Fibroblast of lung (primary cell): ENCODE measurements around the gene MEF2A. TPM values are rescaled to one million over a fixed set of nuclear protein-coding genes. Genes with fewer than 3 reads are reported as not detected.

Source experiments
- DNase-seq, 2 donors: peaks; one replicate each; pipeline versions ENCODE4 v3.0.0 to v3.0.0-alpha.2; 2010; ENCODE audit warnings: low read depth in 2 of 2
- H2AFZ ChIP-seq: 2 replicates; pipeline ENCODE4 v1.5.1; 2012; ENCODE audit warnings: low read length, control low read depth, inconsistent platforms
- H3K27ac ChIP-seq: 2 replicates; pipeline ENCODE4 v1.5.1; 2011; ENCODE audit warnings: low read length, control low read depth; ENCODE audit not compliant: insufficient read depth
- H3K27me3 ChIP-seq: 2 replicates; pipeline ENCODE4 v1.5.1; 2011; ENCODE audit warnings: mild to moderate bottlenecking, low read length; ENCODE audit not compliant: control insufficient read depth, insufficient read depth
- H3K36me3 ChIP-seq: 2 replicates; pipeline ENCODE4 v1.5.1; 2011; ENCODE audit warnings: low read length; ENCODE audit not compliant: control insufficient read depth, insufficient read depth
- H3K4me1 ChIP-seq: 2 replicates; pipeline ENCODE4 v1.5.1; 2011; ENCODE audit warnings: low read length; ENCODE audit not compliant: control insufficient read depth, insufficient read depth; ENCODE audit errors: extremely low read depth
- H3K4me2 ChIP-seq: 2 replicates; pipeline ENCODE4 v1.5.1; 2011; ENCODE audit warnings: low read length, control low read depth; ENCODE audit not compliant: insufficient read depth; ENCODE audit errors: extremely low read depth
- H3K4me3 ChIP-seq, 4 experiments: fragments of 200-600 bp in 1 of 4; sonication (generic) in 1 of 4; replicated peaks in 1 of 4; 2 replicates each; pipeline ENCODE4 v1.5.1; 2011 to 2016; ENCODE audit warnings: low read length in 4 of 4, low read depth in 3 of 4, mild to moderate bottlenecking in 3 of 4, control low read depth in 2 of 4, inconsistent platforms in 1 of 4, mixed read lengths in 1 of 4; ENCODE audit not compliant: insufficient read depth in 1 of 4; ENCODE audit errors: control extremely low read depth in 1 of 4
- H3K79me2 ChIP-seq: 2 replicates; pipeline ENCODE4 v1.5.1; 2012; ENCODE audit warnings: mild to moderate bottlenecking, low read length, inconsistent platforms; ENCODE audit not compliant: control insufficient read depth, insufficient read depth
- H3K9ac ChIP-seq: 2 replicates; pipeline ENCODE4 v1.5.1; 2011; ENCODE audit warnings: mild to moderate bottlenecking, low read length, control low read depth; ENCODE audit not compliant: insufficient read depth
- H3K9me3 ChIP-seq: 2 replicates; pipeline ENCODE4 v1.5.1; 2012; ENCODE audit warnings: low read depth, low read length; ENCODE audit not compliant: control insufficient read depth, insufficient read depth
- H4K20me1 ChIP-seq: 2 replicates; pipeline ENCODE4 v1.5.1; 2011; ENCODE audit warnings: low read length; ENCODE audit not compliant: control insufficient read depth, insufficient read depth; ENCODE audit errors: extremely low read depth
- EZH2 ChIP-seq: IDR thresholded peaks from 2 replicates; pipeline ENCODE4 v1.5.1; 2012; ENCODE audit warnings: low read length, control low read depth, mild to moderate bottlenecking; ENCODE audit errors: missing control alignments
- polyA plus RNA-seq, 2 donors: library from polyadenylated mRNA; depleted of rRNA in 1 of 2; stranded (reverse) in 1 of 2; unstranded in 1 of 2; fragments of >200 nt; gene quantifications; 2 replicates each; pipeline ENCODE4 v1.2.1, GENCODE V29; 2011 to 2012; ENCODE audit warnings: missing spikeins in 1 of 2
- total RNA-seq: library from RNA; depleted of rRNA; stranded (reverse); fragments of >200 nt; gene quantifications from 2 replicates; pipeline ENCODE4 v1.2.1, GENCODE V29; 2014
- TF ChIP-seq, protein P1 (sequence below), 2 donors: IDR thresholded peaks in 1 of 2; conservative IDR thresholded peaks in 1 of 2; 1 replicate in 1 of 2; 2 replicates in 1 of 2; pipeline ENCODE4 v1.5.1; 2011 to 2012; ENCODE audit warnings: low read length in 2 of 2, control low read depth in 1 of 2, inconsistent platforms in 1 of 2, low read depth in 1 of 2, mild to moderate bottlenecking in 1 of 2

Gene MEF2A
- total and polyA plus RNA-seq, 2 donors (not counting 1 experiment from before 2014, with no cell fraction given): 24.6 to 40.4 TPM

DNA sequence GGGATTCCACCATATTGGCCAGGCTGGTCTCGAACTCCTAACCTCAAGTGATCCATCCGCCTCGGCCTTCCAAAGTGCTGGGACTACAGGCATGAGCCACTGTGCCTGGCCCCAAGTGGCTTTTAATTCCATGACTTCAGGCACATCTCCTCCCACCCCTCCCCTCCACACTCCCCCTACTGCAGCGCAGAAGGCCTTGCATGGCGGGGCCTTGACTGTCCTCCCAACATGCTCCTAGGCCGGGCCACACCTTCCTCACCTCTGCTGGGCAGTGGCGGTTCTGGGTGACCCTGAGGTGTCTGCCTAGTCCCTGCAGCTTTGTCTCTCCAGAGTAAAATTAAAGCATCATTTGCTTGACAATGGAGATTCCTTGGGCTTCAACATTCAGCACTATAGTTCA lies 160.5 kb downstream of the MEF2A start:
- H3K9me3 ChIP-seq: no peaks in the 10 kb centered on the region
- TF ChIP-seq, protein P1, sequence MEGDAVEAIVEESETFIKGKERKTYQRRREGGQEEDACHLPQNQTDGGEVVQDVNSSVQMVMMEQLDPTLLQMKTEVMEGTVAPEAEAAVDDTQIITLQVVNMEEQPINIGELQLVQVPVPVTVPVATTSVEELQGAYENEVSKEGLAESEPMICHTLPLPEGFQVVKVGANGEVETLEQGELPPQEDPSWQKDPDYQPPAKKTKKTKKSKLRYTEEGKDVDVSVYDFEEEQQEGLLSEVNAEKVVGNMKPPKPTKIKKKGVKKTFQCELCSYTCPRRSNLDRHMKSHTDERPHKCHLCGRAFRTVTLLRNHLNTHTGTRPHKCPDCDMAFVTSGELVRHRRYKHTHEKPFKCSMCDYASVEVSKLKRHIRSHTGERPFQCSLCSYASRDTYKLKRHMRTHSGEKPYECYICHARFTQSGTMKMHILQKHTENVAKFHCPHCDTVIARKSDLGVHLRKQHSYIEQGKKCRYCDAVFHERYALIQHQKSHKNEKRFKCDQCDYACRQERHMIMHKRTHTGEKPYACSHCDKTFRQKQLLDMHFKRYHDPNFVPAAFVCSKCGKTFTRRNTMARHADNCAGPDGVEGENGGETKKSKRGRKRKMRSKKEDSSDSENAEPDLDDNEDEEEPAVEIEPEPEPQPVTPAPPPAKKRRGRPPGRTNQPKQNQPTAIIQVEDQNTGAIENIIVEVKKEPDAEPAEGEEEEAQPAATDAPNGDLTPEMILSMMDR (conservative IDR thresholded peaks at IDR 0.05 in 1 of 2, IDR thresholded peaks at IDR 0.05 in 1 of 2; ENCODE audit: low read depth in 1 of 2, low read length in 2 of 2): no peak
- no peak for TF ChIP-seq EZH2
- no peak for DNase-seq
- no peaks in the 10 kb centered on the region for H3K4me1 ChIP-seq
- H3K36me3 ChIP-seq: no peaks in the 10 kb centered on the region
- H3K79me2 ChIP-seq: no peaks in the 10 kb centered on the region
- no peak overlapping the region for H3K27ac ChIP-seq
- H3K4me3 ChIP-seq: no peak overlapping the region
- H3K9ac ChIP-seq: no peak overlapping the region
- no peak overlapping the region for H2AFZ ChIP-seq
- no peak overlapping the region for H3K4me2 ChIP-seq
- no peaks in the 10 kb centered on the region for H3K27me3 ChIP-seq
- H4K20me1 ChIP-seq: no peaks in the 10 kb centered on the region

DNA sequence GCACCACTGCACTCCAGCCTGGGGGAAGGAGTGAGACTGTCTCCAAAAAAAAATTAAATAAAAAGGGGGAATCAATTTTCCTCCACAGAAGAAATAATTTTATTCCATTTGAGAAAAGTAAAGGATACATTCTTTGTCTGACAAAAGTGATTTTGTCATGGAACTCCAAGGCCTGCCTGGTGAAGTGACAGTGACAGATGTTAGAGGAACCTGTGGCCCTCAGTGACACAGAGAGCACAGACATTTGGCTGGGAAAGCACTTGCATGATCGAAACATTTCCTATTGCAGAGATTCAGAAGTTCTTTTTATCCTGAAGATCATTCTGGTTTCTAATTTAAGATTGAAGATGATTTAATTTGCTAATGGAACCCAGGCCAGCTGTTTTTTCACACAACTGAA lies 161.5 kb downstream of the MEF2A start:
- Histone ChIP-seq H3K27me3 (no peaks in the 10 kb centered on the region), H3K27ac (no peak overlapping the region), H3K9ac (no peak overlapping the region), H3K4me1 (no peaks in the 10 kb centered on the region), H2AFZ (no peak overlapping the region), H4K20me1 (no peaks in the 10 kb centered on the region), H3K4me3 (no peak overlapping the region), H3K36me3 (no peaks in the 10 kb centered on the region), H3K4me2 (no peak overlapping the region), H3K9me3 (no peaks in the 10 kb centered on the region), H3K79me2 (no peaks in the 10 kb centered on the region)
- TF ChIP-seq, protein P1 (conservative IDR thresholded peaks at IDR 0.05 in 1 of 2, IDR thresholded peaks at IDR 0.05 in 1 of 2; ENCODE audit: low read depth in 1 of 2, low read length in 2 of 2): no peak
- TF ChIP-seq EZH2: no peak
- no peak for DNase-seq

DNA sequence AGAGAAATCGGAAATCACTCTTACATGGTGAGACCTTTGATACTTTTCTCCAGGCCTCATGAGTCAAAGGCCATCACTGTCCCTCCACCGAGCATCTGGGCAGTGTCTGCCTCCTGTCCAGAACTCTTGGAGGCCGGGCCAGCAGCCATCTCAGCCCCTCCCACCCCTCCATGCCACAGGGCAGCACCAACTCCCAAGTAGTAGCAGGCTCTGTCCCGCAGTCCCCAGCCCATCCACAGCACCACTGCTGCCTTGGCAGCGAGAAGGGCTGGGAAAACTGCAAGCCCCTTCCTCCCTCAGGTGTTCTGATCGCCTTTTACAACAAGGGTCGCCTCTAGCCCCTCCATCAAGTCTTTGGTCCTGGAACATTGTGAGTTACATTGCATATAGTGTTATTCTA lies 161.9 kb downstream of the MEF2A start:
- TF ChIP-seq, protein P1 (conservative IDR thresholded peaks at IDR 0.05 in 1 of 2, IDR thresholded peaks at IDR 0.05 in 1 of 2; ENCODE audit: low read depth in 1 of 2, low read length in 2 of 2): no peak
- TF ChIP-seq EZH2: no peak
- H3K4me1 ChIP-seq: no peaks in the 10 kb centered on the region
- no peaks in the 10 kb centered on the region for H3K9me3 ChIP-seq
- H4K20me1 ChIP-seq: no peaks in the 10 kb centered on the region
- H3K4me2 ChIP-seq: no peak overlapping the region
- H2AFZ ChIP-seq: no peak overlapping the region
- no peaks in the 10 kb centered on the region for H3K79me2 ChIP-seq
- H3K4me3 ChIP-seq: no peak overlapping the region
- no peaks in the 10 kb centered on the region for H3K27me3 ChIP-seq
- H3K36me3 ChIP-seq: no peaks in the 10 kb centered on the region
- no peak for DNase-seq
- H3K27ac ChIP-seq: no peak overlapping the region
- H3K9ac ChIP-seq: no peak overlapping the region
